Measurements from ENCODE around the gene CNTN4.

CNTN4 gene

DNA sequence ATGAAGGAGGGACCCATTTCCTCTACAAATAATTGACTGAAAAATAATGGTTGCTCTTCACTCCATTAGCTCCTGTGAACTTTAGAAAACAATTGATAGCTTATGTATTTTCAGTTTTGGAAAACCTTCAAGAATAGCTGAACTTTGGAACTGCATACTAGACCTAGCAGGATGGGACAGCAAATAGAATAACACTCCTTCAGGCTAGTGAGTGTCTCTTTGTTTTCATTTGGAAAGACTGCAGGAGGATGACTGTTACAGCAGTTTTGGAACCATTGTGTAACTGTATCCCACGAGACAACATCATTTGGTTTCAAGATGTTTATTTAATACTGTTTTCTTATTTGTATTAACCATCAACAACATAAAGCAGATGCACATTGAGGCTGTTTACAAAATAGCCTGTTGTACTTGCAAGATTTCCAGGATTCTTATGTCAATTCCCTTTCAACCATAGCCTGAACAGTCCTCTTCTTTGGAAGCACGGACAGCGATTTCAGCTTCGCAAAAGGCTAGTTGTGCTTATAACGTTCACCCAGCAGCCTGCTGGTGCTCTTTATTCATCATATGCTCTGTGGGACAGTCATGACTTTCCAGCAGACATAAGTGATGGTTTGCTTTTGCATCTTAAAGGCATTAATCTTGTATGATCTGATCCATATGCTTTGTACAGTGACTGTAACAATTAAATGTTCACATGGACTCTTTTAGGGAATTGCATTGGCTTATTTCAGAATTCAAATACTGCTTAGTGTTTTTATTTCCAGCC lies 676.0 kb downstream of the CNTN4 start:
- TF ChIP-seq, protein P1, sequence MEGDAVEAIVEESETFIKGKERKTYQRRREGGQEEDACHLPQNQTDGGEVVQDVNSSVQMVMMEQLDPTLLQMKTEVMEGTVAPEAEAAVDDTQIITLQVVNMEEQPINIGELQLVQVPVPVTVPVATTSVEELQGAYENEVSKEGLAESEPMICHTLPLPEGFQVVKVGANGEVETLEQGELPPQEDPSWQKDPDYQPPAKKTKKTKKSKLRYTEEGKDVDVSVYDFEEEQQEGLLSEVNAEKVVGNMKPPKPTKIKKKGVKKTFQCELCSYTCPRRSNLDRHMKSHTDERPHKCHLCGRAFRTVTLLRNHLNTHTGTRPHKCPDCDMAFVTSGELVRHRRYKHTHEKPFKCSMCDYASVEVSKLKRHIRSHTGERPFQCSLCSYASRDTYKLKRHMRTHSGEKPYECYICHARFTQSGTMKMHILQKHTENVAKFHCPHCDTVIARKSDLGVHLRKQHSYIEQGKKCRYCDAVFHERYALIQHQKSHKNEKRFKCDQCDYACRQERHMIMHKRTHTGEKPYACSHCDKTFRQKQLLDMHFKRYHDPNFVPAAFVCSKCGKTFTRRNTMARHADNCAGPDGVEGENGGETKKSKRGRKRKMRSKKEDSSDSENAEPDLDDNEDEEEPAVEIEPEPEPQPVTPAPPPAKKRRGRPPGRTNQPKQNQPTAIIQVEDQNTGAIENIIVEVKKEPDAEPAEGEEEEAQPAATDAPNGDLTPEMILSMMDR (conservative IDR thresholded peaks at IDR 0.05; ENCODE audit: control insufficient read depth, insufficient read depth, low read depth, low read length), result no peak
- DNase-seq (ENCODE audit: low read depth), result no peak

DNA sequence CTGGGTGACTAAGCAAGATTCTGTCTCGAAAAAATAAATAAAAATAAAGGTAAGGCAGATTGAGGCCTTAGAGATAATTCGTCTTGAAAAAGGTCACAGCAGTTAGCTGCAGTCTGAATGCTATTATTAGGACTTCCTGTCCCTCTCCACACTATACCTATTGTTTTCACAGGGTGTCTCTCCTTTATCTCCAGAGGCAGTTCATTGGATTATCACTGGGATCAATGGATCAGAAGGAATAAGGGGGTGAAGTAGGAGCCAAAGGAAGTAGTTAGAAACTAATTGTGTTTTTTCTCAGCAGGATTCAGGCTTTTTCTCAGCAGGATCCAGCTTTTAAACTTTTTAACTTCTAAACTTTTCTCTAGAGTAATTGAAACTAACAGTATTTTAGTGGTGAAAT lies 684.6 kb downstream of the CNTN4 start:
- DNase-seq (ENCODE audit: low read depth), result no peak
- TF ChIP-seq, protein P1 (conservative IDR thresholded peaks at IDR 0.05; ENCODE audit: control insufficient read depth, insufficient read depth, low read depth, low read length), result no peak
- no peak overlapping the region for H3K4me3 ChIP-seq (ENCODE audit: control insufficient read depth, low read depth, low read length)

More for the DNA sequence above, 676.0 kb downstream of the CNTN4 start:
- H3K4me3 ChIP-seq (ENCODE audit: control insufficient read depth, low read depth, low read length), result no peak overlapping the region

DNA sequence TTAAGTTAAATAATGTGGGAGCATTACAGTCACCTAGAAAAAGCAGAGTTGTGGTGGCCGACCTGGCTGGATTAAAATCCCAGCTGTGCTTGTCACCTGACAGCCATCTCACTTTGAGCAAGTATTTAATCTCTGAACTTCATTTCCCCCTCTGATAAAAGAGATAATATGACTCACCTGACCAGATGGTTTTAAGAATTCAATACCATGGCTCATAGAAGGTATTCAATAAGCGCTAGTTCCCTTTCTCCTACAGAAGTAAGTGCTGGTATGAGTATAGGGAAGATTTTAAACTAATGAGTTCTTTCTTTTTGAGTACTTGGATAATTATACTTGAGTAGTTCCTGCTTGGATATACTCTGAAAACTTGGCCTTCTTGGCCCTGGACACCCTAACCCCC lies 686.0 kb downstream of the CNTN4 start:
- TF ChIP-seq, protein P1 (conservative IDR thresholded peaks at IDR 0.05; ENCODE audit: control insufficient read depth, insufficient read depth, low read depth, low read length), result no peak
- H3K4me3 ChIP-seq (ENCODE audit: control insufficient read depth, low read depth, low read length), result no peak overlapping the region
- DNase-seq (ENCODE audit: low read depth), result no peak

DNA sequence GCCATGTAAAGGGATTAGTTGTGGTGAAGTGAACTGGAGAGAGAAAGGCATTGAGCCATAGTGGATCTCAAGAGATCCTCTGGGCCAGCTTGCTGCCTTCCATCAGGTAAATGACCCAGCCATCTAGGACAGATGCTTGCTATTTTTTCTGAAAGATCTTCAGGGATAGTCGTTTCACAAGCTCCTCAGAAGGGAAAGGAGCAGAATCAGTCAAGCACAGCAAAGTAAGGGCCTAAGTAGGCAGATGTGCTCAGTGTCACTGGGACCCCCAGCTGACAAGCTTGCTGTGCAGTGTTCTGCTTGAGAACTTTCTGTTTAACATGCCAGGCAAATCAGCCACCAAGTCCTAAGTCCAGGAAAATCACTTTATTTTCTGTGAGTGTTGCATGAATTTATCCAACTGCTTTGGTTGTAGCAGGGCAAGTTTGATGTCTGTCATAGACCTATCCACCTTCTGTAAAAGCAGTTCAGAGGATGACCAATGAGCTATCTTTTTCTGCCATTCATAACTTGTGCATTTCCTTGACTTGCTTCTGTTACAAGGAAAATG lies 691.7 kb downstream of the CNTN4 start:
- TF ChIP-seq, protein P1 (conservative IDR thresholded peaks at IDR 0.05; ENCODE audit: control insufficient read depth, insufficient read depth, low read depth, low read length), result no peak
- no peak overlapping the region for H3K4me3 ChIP-seq (ENCODE audit: control insufficient read depth, low read depth, low read length)
- no peak for DNase-seq (ENCODE audit: low read depth)

DNA sequence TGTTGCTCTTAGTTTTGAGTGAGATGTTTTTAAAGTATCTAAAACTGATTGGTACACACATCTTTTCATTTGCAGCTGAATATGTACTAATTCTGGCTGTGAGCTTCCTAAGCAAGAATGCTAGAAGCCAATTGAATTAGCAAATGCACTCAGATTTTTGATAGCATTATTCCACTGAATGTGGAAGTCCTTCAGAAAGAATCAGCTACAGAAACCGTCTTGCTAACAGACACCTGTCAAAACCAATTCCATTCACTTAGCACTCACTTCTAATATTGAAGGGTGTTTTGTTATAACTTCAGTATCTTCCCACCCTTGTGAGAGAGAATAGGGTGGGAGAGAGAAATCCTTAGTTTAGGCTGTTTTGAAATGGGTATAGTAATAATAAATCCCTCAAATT lies 693.8 kb downstream of the CNTN4 start:
- H3K4me3 ChIP-seq (ENCODE audit: control insufficient read depth, low read depth, low read length), result no peak overlapping the region
- no peak for DNase-seq (ENCODE audit: low read depth)
- TF ChIP-seq, protein P1 (conservative IDR thresholded peaks at IDR 0.05; ENCODE audit: control insufficient read depth, insufficient read depth, low read depth, low read length), result no peak

DNA sequence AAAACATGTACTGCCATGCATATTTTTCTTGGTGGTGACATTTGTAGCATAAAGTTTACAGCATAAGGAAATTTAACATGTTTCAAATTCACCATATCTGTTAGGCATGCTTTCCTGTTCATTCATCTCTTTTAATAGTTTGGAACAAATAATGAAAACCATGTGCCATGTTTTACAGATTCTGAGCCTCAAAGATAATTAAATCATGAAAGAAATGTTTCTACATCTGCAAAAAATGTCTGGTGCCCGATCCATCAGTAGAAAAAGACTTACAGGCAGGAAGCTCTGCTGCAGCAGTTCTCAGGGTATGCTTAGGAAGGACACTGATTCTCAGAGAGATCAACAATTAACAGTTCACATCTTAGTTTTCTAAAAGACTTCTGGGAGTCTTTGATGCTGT lies 695.3 kb downstream of the CNTN4 start:
- H3K4me3 ChIP-seq (ENCODE audit: control insufficient read depth, low read depth, low read length), result no peak overlapping the region
- no peak for DNase-seq (ENCODE audit: low read depth)
- TF ChIP-seq, protein P1 (conservative IDR thresholded peaks at IDR 0.05; ENCODE audit: control insufficient read depth, insufficient read depth, low read depth, low read length), result no peak
